Islet of Langerhans (tissue), 1 donor: ENCODE measurements around the gene PRKAG2.

Experiments
- FAIRE-seq: peaks from one replicate; lab custom pipeline; 2011; peaks lifted over from hg19 to GRCh38; lab: Jason Lieb, UNC

Gene PRKAG2

GRCh38 chr7:151743481-151743983, 133.4 kb downstream of the PRKAG2 start:
- no peak for FAIRE-seq

GRCh38 chr7:151742713-151743480, 134.0 kb downstream of the PRKAG2 start:
- no peak for FAIRE-seq

- no peak for FAIRE-seq
These were observed 135.3 kb downstream of the PRKAG2 start for GRCh38 chr7:151741585-151741984.

GRCh38 chr7:151740081-151740851, 136.6 kb downstream of the PRKAG2 start:
- FAIRE-seq, result no peak

GRCh38 chr7:151738925-151739324, 138.0 kb downstream of the PRKAG2 start:
- no peak for FAIRE-seq

GRCh38 chr7:151736403-151736909, 140.5 kb downstream of the PRKAG2 start:
- FAIRE-seq, result no peak

GRCh38 chr7:151735851-151736402, 141.0 kb downstream of the PRKAG2 start:
- FAIRE-seq, result no peak

GRCh38 chr7:151735186-151735850, 141.6 kb downstream of the PRKAG2 start:
- no peak for FAIRE-seq

GRCh38 chr7:151732834-151733592, 143.9 kb downstream of the PRKAG2 start:
- FAIRE-seq, result no peak

- no peak for FAIRE-seq
These were observed 144.6 kb downstream of the PRKAG2 start for GRCh38 chr7:151732292-151732691.

GRCh38 chr7:151731022-151731441, 145.9 kb downstream of the PRKAG2 start:
- no peak for FAIRE-seq

- FAIRE-seq, result no peak
These were observed 146.3 kb downstream of the PRKAG2 start for GRCh38 chr7:151730591-151730990.

GRCh38 chr7:151729521-151729921, 147.4 kb downstream of the PRKAG2 start:
- no peak for FAIRE-seq

- no peak for FAIRE-seq
These were observed 148.2 kb downstream of the PRKAG2 start for GRCh38 chr7:151728746-151729145.

- no peak for FAIRE-seq
These were observed 148.6 kb downstream of the PRKAG2 start for GRCh38 chr7:151728286-151728660.

GRCh38 chr7:151727579-151728285, 149.2 kb downstream of the PRKAG2 start:
- FAIRE-seq, result no peak

GRCh38 chr7:151726652-151727578, 150.0 kb downstream of the PRKAG2 start:
- FAIRE-seq, result no peak

GRCh38 chr7:151725844-151726651, 150.9 kb downstream of the PRKAG2 start:
- FAIRE-seq, result no peak
